Lower leg skin (tissue), 3 donors: ENCODE results near the gene TMEM115.

Source experiments
- CTCF ChIP-seq, 3 donors: fragments of 450-650 bp; IDR thresholded peaks; one replicate each; pipeline ENCODE4 v1.5.1; 2016; ENCODE audit warnings: antibody characterized with exemption in 3 of 3, mild to moderate bottlenecking in 3 of 3, moderate library complexity in 2 of 3
- POLR2A ChIP-seq, 2 donors: fragments of 450-650 bp; IDR thresholded peaks; one replicate each; pipeline ENCODE4 v1.6.1; 2016 to 2017; ENCODE audit warnings: antibody characterized with exemption in 2 of 2, mild to moderate bottlenecking in 1 of 2, moderate library complexity in 1 of 2

DNA sequence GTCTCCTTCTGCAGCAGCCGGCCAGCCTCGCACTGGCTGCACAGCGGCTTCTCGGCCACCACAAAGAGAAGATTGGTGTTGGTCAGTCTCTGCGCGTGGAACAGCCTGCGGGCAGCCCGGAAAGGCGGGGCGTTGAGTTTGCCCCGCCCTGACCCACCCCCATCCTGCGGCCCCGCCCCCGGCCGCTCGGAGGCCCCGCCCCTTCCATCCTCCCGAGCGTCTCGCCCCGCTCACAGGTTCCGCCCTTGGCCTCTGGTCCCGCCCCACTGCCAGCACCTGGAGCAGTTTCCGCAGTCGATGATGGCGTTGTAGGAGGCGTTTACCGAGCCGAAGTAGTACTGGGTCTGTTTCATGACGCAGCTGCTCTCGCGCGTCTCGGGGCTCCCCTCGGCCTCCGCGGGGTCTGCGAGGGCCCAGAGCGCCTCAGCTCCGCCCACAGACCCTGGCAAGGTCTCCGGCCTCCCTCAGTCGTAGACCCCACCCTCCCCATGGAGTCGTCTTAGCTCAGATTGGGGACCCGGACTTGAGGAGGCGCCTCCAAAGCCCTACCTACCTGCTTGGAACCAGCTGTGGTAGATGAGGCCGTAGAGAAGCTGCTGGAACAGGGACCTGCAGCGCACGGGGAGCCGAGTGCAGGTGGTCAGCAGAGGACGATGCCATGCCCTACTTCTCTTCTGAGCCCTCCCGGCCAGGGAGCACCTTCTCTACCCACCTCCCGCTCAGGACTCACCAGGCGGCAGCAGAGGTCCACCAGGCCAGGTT lies 5.9 kb upstream of the TMEM115 start:
- TF ChIP-seq CTCF (IDR thresholded peaks at IDR 0.05) = no peak
- no peak for TF ChIP-seq POLR2A (IDR thresholded peaks at IDR 0.05)
